ENCODE data around the gene KRT84.

The KRT84 gene

GRCh38 chr12:52382854-52383253, 2.6 kb downstream of the KRT84 start:
- DNase-seq, result no peak

- no peak for DNase-seq
These were observed 4.2 kb downstream of the KRT84 start for GRCh38 chr12:52381206-52381605.

DNA sequence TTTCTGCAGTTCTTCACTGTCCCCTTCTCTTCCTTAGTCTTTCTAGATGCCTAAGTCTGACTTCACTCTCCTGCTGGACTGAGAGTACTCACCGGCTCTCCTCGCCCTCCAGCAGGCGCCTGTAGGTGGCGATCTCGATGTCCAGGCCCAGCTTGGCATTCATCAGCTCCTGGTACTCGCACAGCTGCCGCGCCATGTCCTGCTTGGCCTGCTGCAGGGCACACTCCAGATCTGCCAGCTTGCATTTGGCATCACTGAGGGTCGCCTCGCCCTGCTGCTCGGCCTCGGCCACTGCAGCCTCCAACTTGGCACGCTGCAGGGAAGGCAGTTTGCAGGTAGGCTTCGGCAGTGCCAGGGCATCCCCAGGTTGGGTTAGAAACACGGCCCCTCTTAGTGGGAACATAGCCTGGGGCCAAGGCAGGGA, 5.2 kb downstream of the KRT84 start:
- peak in 1 of 2 donors; percentile 27 for DNase-seq

DNA sequence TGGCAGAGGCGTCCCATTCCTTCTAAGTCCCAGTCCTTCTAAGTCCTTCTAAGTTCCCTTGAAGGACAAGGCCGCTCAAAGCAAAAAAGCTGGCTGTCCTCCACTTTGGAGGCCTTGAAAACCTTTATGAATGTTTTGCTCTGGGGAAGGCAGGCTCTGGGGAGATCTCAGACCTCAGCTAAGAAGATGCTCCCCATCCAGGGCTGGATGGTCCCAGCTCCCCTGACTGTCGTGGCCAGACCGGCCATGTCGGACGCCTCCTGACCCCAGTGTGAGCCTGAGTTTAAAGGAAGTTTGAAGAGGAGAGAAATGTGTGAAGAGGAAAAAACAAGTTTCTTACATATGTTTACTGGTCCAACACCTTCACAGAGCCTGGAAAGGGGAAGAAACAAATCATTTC, 5.9 kb downstream of the KRT84 start:
- DNase-seq, result no peak

- no peak for DNase-seq
These were observed 7.4 kb downstream of the KRT84 start for GRCh38 chr12:52378091-52378490.

- no peak for DNase-seq
These were observed 8.2 kb downstream of the KRT84 start for GRCh38 chr12:52377266-52377665.

DNA sequence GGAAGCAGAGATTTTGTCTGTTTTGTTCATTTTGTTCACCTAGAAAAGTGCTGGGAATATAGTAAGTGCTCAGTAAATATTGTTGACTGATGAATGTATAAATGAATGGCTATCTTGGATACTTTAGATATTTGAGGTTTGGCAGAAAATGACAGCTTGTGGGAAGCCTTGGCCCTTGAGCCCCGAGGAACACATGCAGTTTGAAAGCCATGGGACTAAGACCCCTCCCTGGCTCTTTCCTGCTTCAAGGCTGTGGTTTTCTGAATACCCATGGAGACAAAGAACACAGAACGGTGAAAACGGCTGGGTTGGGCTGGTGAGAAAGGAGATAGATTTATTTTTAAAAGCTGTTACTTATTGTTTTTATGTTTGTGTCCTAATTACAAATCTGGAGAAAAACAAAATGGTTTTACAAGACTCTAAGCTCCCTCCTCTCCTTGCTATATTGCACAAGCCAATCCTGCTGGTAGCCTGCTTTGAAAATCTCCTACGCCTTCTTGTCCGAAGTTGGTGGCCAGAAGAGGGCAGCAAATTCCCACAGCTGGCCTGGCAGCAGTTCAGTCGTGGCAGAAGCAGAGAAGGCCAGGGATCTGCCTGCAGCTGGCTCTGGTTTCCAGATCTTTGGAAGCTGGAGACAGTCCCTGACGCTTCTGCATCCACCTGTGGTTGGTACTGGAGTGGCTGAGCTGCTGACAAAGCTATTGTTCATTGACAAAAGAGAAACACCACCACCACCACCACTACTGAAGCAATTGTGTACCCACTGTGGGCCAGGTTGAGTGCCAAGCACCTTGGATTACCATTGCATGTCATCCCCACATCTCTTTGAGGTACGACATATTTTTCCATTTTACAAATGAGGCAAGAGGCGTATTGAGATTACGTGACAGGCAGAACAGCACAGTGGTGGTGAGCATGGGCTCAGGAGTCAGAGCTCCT, 13.0 kb downstream of the KRT84 start:
- DNase-seq, result peak; percentile 55 to 64

GRCh38 chr12:52371716-52372115, 13.7 kb downstream of the KRT84 start:
- DNase-seq, result no peak

- no peak for DNase-seq
These were observed 14.4 kb downstream of the KRT84 start for GRCh38 chr12:52370926-52371608.

DNA sequence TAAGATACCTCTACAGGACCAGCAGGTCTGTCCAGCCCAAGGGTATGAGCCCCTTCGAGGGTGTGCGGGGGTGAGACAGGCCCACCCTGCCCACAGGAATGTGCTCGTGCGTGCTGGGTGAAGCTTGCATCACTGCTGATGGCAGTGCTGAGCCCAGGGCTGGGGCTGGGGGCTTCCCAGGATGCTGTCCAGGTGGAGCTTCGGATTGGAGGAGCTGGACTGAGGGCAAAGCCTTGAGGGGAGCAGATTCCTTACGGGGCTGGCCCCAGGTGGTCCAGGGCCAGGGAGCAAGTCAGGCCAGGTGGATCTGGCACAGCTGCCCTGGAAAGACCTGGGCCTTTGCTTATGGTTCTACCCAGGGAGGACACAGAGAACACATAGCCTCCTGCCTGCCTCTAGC, 15.6 kb downstream of the KRT84 start:
- DNase-seq, result no peak

GRCh38 chr12:52369211-52369610, 16.2 kb downstream of the KRT84 start:
- no peak for DNase-seq

- no peak for DNase-seq
These were observed 16.9 kb downstream of the KRT84 start for GRCh38 chr12:52368508-52368907.

- no peak for DNase-seq
These were observed 17.6 kb downstream of the KRT84 start for GRCh38 chr12:52367876-52368275.

DNA sequence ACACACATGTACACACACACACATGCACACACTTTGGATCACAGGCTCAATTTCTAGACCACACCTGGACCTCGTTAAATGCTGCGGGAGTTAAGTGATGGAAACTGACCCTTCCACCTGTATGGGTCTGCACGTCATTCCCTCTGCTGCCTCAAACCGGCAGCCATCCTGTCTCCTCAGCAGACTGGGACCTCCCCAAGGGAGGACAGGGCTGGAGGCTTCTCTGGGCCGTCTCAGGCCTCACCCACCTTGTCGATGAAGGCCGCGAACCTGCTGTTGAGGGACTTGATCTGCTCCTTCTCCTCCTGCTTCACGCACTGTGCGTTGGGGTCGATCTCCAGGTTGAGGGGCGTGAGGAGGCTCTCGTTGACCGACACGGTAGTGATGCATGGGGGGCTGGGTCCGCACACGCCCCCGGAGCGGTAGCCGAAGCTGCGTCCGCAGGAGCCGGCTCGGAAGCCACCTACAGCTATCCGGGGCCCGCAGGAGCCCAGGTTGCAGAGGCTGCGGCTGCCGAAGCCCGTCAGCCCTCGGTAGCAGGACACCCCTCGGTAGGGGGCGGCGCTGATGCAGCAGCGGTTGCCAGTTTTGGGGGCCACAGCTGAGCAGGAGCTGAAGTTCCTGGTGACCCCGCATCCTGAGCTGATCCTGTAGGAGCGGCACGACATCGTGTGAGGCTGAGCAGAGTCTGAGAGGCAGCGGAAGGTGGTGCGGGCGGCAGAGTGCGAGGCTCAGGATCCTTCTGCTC, 18.5 kb downstream of the KRT84 start, which contains the start of gene KRT85:
Gene KRT85, minus strand, starts transcription at position 744 of the 748 bp plus-strand sequence. Its CDS starts 76 bp downstream, at position 668.
- no peak for DNase-seq

GRCh38 chr12:52364901-52365489, 20.5 kb downstream of the KRT84 start:
- no peak for DNase-seq

GRCh38 chr12:52364061-52364460, 21.4 kb downstream of the KRT84 start:
- no peak for DNase-seq

GRCh38 chr12:52363111-52363679, 22.3 kb downstream of the KRT84 start:
- no peak for DNase-seq

DNA sequence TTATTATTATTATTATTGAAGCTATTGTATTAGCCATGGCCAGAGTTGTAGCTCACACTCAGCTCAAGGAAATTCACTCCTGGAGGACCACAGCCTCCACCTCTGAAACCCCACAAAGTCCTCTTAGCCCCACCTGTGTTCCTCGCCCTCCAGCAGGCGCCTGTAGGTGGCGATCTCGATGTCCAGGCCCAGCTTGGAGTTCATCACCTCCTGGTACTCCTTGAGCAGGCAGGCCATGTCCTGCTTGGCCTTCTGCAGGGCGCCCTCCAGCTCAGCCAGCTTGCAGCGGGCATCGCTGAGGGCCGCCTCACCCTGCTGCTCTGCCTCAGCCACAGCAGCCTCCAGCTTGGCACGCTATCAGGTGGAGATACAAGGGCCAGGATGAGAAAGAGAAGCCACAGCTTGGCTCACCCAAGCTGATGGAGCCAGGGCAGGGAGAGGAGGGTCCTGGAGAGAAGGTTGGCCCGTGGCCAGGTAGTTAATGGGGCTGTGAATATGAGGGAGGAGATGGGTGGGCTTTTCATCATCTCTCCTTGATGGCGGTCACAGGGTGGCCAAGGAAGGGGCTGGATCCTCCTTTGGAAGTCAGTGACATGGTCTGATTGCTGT, 23.2 kb downstream of the KRT84 start:
- peak in 1 of 2 donors; percentile 19 for DNase-seq

DNA sequence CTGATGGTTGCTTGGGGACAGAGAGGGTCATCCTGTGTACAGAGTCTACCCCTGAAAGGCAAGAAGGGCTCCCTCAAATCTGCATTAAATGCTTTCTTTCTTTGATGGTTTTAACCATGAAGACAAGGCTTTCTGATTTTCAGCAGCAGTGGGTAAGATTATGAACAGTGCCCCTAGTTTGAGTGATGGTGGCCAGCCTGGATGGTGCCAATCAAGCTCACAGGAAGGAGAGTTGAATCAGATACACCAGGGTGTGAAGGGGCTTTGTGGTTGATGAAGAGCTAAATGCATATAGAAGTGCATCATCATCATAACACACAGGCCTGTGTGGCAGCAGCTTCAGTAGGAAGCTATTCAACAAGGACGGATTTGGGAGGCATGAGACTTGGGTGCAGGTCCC, 23.9 kb downstream of the KRT84 start:
- DNase-seq, result no peak

GRCh38 chr12:52360663-52361271, 24.7 kb downstream of the KRT84 start:
- DNase-seq, result no peak

GRCh38 chr12:52360106-52360662, 25.3 kb downstream of the KRT84 start:
- DNase-seq, result no peak
